Fibroblast of the aortic adventitia (primary cell): ENCODE results near the gene ZNF138. TPM values are rescaled to one million over a fixed set of nuclear protein-coding genes. Genes with fewer than 3 reads are reported as not detected.

Experiments
- total RNA-seq: library from RNA; depleted of rRNA; stranded (reverse); fragments of >200 nt; gene quantifications from 2 replicates; pipeline ENCODE4 v1.2.3, GENCODE V29; 2012; ENCODE audit warnings: low replicate concordance

ZNF138 gene
- total RNA-seq, 1 donor = 6.8 TPM

Other genes starting within 250 kb of the ZNF138 start
- gene ZNF680, start 231.4 kb upstream of the ZNF138 start, total RNA-seq = 14.6 and 20.4 TPM in 2 replicates
- gene ZNF107, start 128.3 kb upstream of the ZNF138 start, total RNA-seq = 2.9 and 5.6 TPM in 2 replicates
- gene ZNF273, start 108.8 kb downstream of the ZNF138 start, total RNA-seq = 1.8 and 3.7 TPM in 2 replicates
- gene ZNF117, start 196.6 kb downstream of the ZNF138 start, total RNA-seq = 5.1 and 7.9 TPM in 2 replicates
- gene ERV3-1, start 212.3 kb downstream of the ZNF138 start, total RNA-seq = 8.0 and 9.0 TPM in 2 replicates